PC-9 (cell line): ENCODE data around the gene FKBP7. TPM values are rescaled to one million over a fixed set of nuclear protein-coding genes. Genes with fewer than 3 reads are reported as not detected.

Experiments used
- BruUV-seq: library from RNA; stranded (reverse); fragments of 400-500 nt; replicated peaks from 2 replicates; lab custom pipeline; 2021; lab: Mats Ljungman, UMichigan
- CTCF ChIA-PET: fragments of 300-600 bp; sonication (Branson Sonifier 250); formaldehyde crosslinking; loops from one replicate; lab custom pipeline; 2022; ENCODE audit warnings: antibody characterized with exemption; lab: Charles Lee
- POLR2A ChIA-PET: fragments of 300-600 bp; sonication (Branson Sonifier 250); formaldehyde crosslinking; loops from one replicate; lab custom pipeline; 2022; ENCODE audit warnings: antibody characterized with exemption; ENCODE audit not compliant: unreplicated experiment; lab: Charles Lee
- DNase-seq, 2 experiments: peaks; one replicate each; pipeline versions ENCODE4 v3.0.0 to v3.0.0-alpha.2; 2015 to 2022; ENCODE audit warnings: mixed read lengths in 1 of 2
- H2AFZ ChIP-seq: fragments of 200-600 bp; sonication (generic); 2 replicates; pipeline ENCODE4 v1.8.1; 2017; ENCODE audit warnings: antibody characterized with exemption
- H3F3A ChIP-seq: fragments of 200-600 bp; sonication (generic); 2 replicates; pipeline ENCODE4 v1.8.1; 2017; ENCODE audit warnings: antibody characterized with exemption, mild to moderate bottlenecking, low read depth; ENCODE audit not compliant: insufficient read depth
- H3K27ac ChIP-seq: fragments of 200-600 bp; sonication (generic); 2 replicates; pipeline ENCODE4 v1.6.1; 2016; ENCODE audit warnings: mixed run types
- H3K27me3 ChIP-seq: fragments of 200-600 bp; sonication (generic); 2 replicates; pipeline ENCODE4 v1.6.1; 2016; ENCODE audit warnings: low read depth, mixed run types; ENCODE audit not compliant: insufficient read depth
- H3K36me3 ChIP-seq: fragments of 200-600 bp; sonication (generic); 2 replicates; pipeline ENCODE4 v1.6.1; 2016; ENCODE audit warnings: low read depth, mixed run types
- H3K4me1 ChIP-seq: fragments of 200-600 bp; sonication (generic); replicated peaks from 2 replicates; pipeline ENCODE4 v1.6.1; 2016; ENCODE audit warnings: mixed run types; ENCODE audit not compliant: insufficient read depth
- H3K4me2 ChIP-seq: fragments of 200-600 bp; sonication (generic); 2 replicates; pipeline ENCODE4 v1.6.1; 2017; ENCODE audit warnings: mixed run types
- H3K4me3 ChIP-seq: fragments of 200-600 bp; sonication (generic); 2 replicates; pipeline ENCODE4 v1.6.1; 2016; ENCODE audit warnings: mixed run types
- H3K79me2 ChIP-seq: fragments of 200-600 bp; sonication (generic); 2 replicates; pipeline ENCODE4 v1.6.1; 2017; ENCODE audit warnings: low read depth, mixed run types
- H3K9me2 ChIP-seq: fragments of 200-600 bp; sonication (generic); 2 replicates; pipeline ENCODE4 v1.8.1; 2017; ENCODE audit warnings: mild to moderate bottlenecking; ENCODE audit not compliant: insufficient read depth
- H3K9me3 ChIP-seq: fragments of 200-600 bp; sonication (generic); 2 replicates; pipeline ENCODE4 v1.8.1; 2016; ENCODE audit warnings: low read depth; ENCODE audit not compliant: insufficient read depth
- H4K20me1 ChIP-seq: fragments of 200-600 bp; sonication (generic); 2 replicates; pipeline ENCODE4 v1.8.1; 2017; ENCODE audit not compliant: insufficient read depth
- CTCF ChIP-seq: fragments of 200-600 bp; sonication (generic); conservative IDR thresholded peaks from 2 replicates; pipeline ENCODE4 v1.6.1; 2017; ENCODE audit warnings: mixed run types, antibody characterized with exemption, mild to moderate bottlenecking, moderate library complexity
- EZH2 ChIP-seq: fragments of 200-600 bp; sonication (generic); IDR thresholded peaks from 2 replicates; pipeline ENCODE4 v1.8.0; 2017; ENCODE audit warnings: antibody characterized with exemption, low read depth
- intact Hi-C: fragments of 100-400 bp; cut with micrococcal nuclease; formaldehyde crosslinking; loops from one replicate; pipeline ENCODE4 v1.10.0; 2022; ENCODE audit not compliant: unreplicated experiment
- total RNA-seq: library from RNA; stranded (reverse); gene quantifications from 2 replicates; pipeline ENCODE4 v1.2.3, GENCODE V29; 2021

The FKBP7 gene
- total RNA-seq, 1 experiment from 2014 or later, result 6.1 TPM

GRCh38 chr2:178506524-178506923, 28.1 kb upstream of the FKBP7 start:
- no peaks in the 10 kb centered on the region for H3K79me2 ChIP-seq
- H4K20me1 ChIP-seq, result 0 out of 2 replicates have a peak, but pooled peaks cover 3% of the 10 kb centered on the region
- no peak for TF ChIP-seq CTCF
- no peak for TF ChIP-seq EZH2
- peaks cover 38% of the 10 kb centered on the region for H3K36me3 ChIP-seq
- no peaks in the 10 kb centered on the region for H3K9me3 ChIP-seq
- no TSS peak for BruUV-seq
- intact Hi-C loops, result no loop called here
- no peak overlapping the region for H3K4me2 ChIP-seq
- H3F3A ChIP-seq, result no peaks in the 10 kb centered on the region
- H2AFZ ChIP-seq, result no peak overlapping the region
- ChIA-PET POLR2A (no interaction called here), CTCF (no interaction called here)
- no peak overlapping the region for H3K27ac ChIP-seq
- no peaks in the 10 kb centered on the region for H3K27me3 ChIP-seq
- H3K4me3 ChIP-seq, result no peak overlapping the region
- H3K9me2 ChIP-seq, result no peaks in the 10 kb centered on the region
- no peaks in the 10 kb centered on the region for H3K4me1 ChIP-seq
- no peak for DNase-seq

- ChIA-PET POLR2A (no interaction called here), CTCF (no interaction called here)
- no peak overlapping the region for H3K27ac ChIP-seq
- no peaks in the 10 kb centered on the region for H3K9me2 ChIP-seq
- no peaks in the 10 kb centered on the region for H3K27me3 ChIP-seq
- no peak overlapping the region for H2AFZ ChIP-seq
- intact Hi-C loops, result no loop called here
- no peaks in the 10 kb centered on the region for H3K79me2 ChIP-seq
- H3K4me2 ChIP-seq, result no peak overlapping the region
- no peak for TF ChIP-seq CTCF
- no peak for TF ChIP-seq EZH2
- no TSS peak for BruUV-seq
- no peak overlapping the region for H3K4me3 ChIP-seq
- peaks cover 40% of the 10 kb centered on the region for H3K36me3 ChIP-seq
- 0 out of 2 replicates have a peak, but pooled peaks cover 3% of the 10 kb centered on the region for H3F3A ChIP-seq
- DNase-seq, result no peak
- H4K20me1 ChIP-seq, result 0 out of 2 replicates have a peak, but pooled peaks cover 3% of the 10 kb centered on the region
- H3K9me3 ChIP-seq, result no peaks in the 10 kb centered on the region
- no peaks in the 10 kb centered on the region for H3K4me1 ChIP-seq
These were observed 27.7 kb upstream of the FKBP7 start for GRCh38 chr2:178506101-178506500.

GRCh38 chr2:178502751-178503150, 24.4 kb upstream of the FKBP7 start:
- H3K4me3 ChIP-seq, result no peak overlapping the region
- no peaks in the 10 kb centered on the region for H3K27me3 ChIP-seq
- H3K4me2 ChIP-seq, result no peak overlapping the region
- TF ChIP-seq EZH2 (no peak), CTCF (no peak)
- H3K9me2 ChIP-seq, result no peaks in the 10 kb centered on the region
- H4K20me1 ChIP-seq, result peaks cover 12% of the 10 kb centered on the region
- no peak overlapping the region for H2AFZ ChIP-seq
- DNase-seq, result no peak
- no TSS peak for BruUV-seq
- 0 out of 2 replicates have a peak, but pooled peaks cover 4% of the 10 kb centered on the region for H3F3A ChIP-seq
- H3K9me3 ChIP-seq, result no peaks in the 10 kb centered on the region
- intact Hi-C loops, result loop anchor here (2.0 kb wide), 1 partner anchor 18 kb away; no protein-coding TSS in a partner anchor
- POLR2A ChIA-PET, result no interaction called here
- CTCF ChIA-PET, result no interaction called here
- no peaks in the 10 kb centered on the region for H3K79me2 ChIP-seq
- H3K4me1 ChIP-seq, result no peaks in the 10 kb centered on the region
- peaks cover 63% of the 10 kb centered on the region for H3K36me3 ChIP-seq
- no peak overlapping the region for H3K27ac ChIP-seq
